ENCODE data around the gene CCDC17.

Gene CCDC17

GRCh38 chr1:45654540-45655280 is 30.9 kb upstream of the CCDC17 start:
- Histone ChIP-seq H3K9me3 (ENCODE audit: control insufficient read depth, insufficient read depth, low read depth, low read length) (no peaks in the 10 kb centered on the region), H3K4me1 (ENCODE audit: control insufficient read depth, insufficient read depth, low read length) (no peaks in the 10 kb centered on the region), H3K9ac (ENCODE audit: low read length) (no peak overlapping the region), H3K27ac (ENCODE audit: low read depth, low read length) (no peak overlapping the region), H3K36me3 (ENCODE audit: control insufficient read depth, insufficient read depth, low read length) (peaks cover 100% of the 10 kb centered on the region), H3K4me3 (ENCODE audit: low read depth, low read length) (no peak overlapping the region), H3K27me3 (ENCODE audit: control insufficient read depth, insufficient read depth, low read length) (no peaks in the 10 kb centered on the region)

GRCh38 chr1:45647248-45648021 is 23.6 kb upstream of the CCDC17 start:
- no peaks in the 10 kb centered on the region for H3K4me1 ChIP-seq (ENCODE audit: control insufficient read depth, insufficient read depth, low read length)
- no peak overlapping the region for H3K9ac ChIP-seq (ENCODE audit: low read length)
- no peaks in the 10 kb centered on the region for H3K9me3 ChIP-seq (ENCODE audit: control insufficient read depth, insufficient read depth, low read depth, low read length)
- no peak overlapping the region for H3K4me3 ChIP-seq (ENCODE audit: low read depth, low read length)
- peaks cover 89% of the 10 kb centered on the region for H3K36me3 ChIP-seq (ENCODE audit: control insufficient read depth, insufficient read depth, low read length)
- no peak overlapping the region for H3K27ac ChIP-seq (ENCODE audit: low read depth, low read length)
- H3K27me3 ChIP-seq (ENCODE audit: control insufficient read depth, insufficient read depth, low read length): no peaks in the 10 kb centered on the region

- no peak overlapping the region for H3K27ac ChIP-seq (ENCODE audit: low read depth, low read length)
- H3K27me3 ChIP-seq (ENCODE audit: control insufficient read depth, insufficient read depth, low read length): no peaks in the 10 kb centered on the region
- H3K9me3 ChIP-seq (ENCODE audit: control insufficient read depth, insufficient read depth, low read depth, low read length): no peaks in the 10 kb centered on the region
- H3K4me1 ChIP-seq (ENCODE audit: control insufficient read depth, insufficient read depth, low read length): no peaks in the 10 kb centered on the region
- H3K36me3 ChIP-seq (ENCODE audit: control insufficient read depth, insufficient read depth, low read length): peaks cover 89% of the 10 kb centered on the region
- H3K4me3 ChIP-seq (ENCODE audit: low read depth, low read length): no peak overlapping the region
- H3K9ac ChIP-seq (ENCODE audit: low read length): no peak overlapping the region
Observed at GRCh38 chr1:45644661-45645060, 20.8 kb upstream of the CCDC17 start.

GRCh38 chr1:45643978-45644377 is 20.1 kb upstream of the CCDC17 start:
- H3K4me3 ChIP-seq (ENCODE audit: low read depth, low read length): no peak overlapping the region
- H3K27ac ChIP-seq (ENCODE audit: low read depth, low read length): no peak overlapping the region
- H3K4me1 ChIP-seq (ENCODE audit: control insufficient read depth, insufficient read depth, low read length): no peaks in the 10 kb centered on the region
- no peak overlapping the region for H3K9ac ChIP-seq (ENCODE audit: low read length)
- H3K9me3 ChIP-seq (ENCODE audit: control insufficient read depth, insufficient read depth, low read depth, low read length): no peaks in the 10 kb centered on the region
- H3K27me3 ChIP-seq (ENCODE audit: control insufficient read depth, insufficient read depth, low read length): no peaks in the 10 kb centered on the region
- peaks cover 87% of the 10 kb centered on the region for H3K36me3 ChIP-seq (ENCODE audit: control insufficient read depth, insufficient read depth, low read length)

- Histone ChIP-seq H3K27ac (ENCODE audit: low read depth, low read length) (no peak overlapping the region), H3K4me1 (ENCODE audit: control insufficient read depth, insufficient read depth, low read length) (no peaks in the 10 kb centered on the region), H3K27me3 (ENCODE audit: control insufficient read depth, insufficient read depth, low read length) (no peaks in the 10 kb centered on the region), H3K36me3 (ENCODE audit: control insufficient read depth, insufficient read depth, low read length) (peaks cover 88% of the 10 kb centered on the region), H3K4me3 (ENCODE audit: low read depth, low read length) (no peak overlapping the region), H3K9me3 (ENCODE audit: control insufficient read depth, insufficient read depth, low read depth, low read length) (no peaks in the 10 kb centered on the region), H3K9ac (ENCODE audit: low read length) (no peak overlapping the region)
Observed at GRCh38 chr1:45643321-45643720, 19.5 kb upstream of the CCDC17 start.

- no peak overlapping the region for H3K9ac ChIP-seq (ENCODE audit: low read length)
Observed at GRCh38 chr1:45640293-45640692, 16.4 kb upstream of the CCDC17 start.

GRCh38 chr1:45635211-45635610 is 11.4 kb upstream of the CCDC17 start:
- H3K9ac ChIP-seq (ENCODE audit: low read length): no peak overlapping the region
- no peak overlapping the region for H3K27ac ChIP-seq (ENCODE audit: low read depth, low read length)
- no peaks in the 10 kb centered on the region for H3K27me3 ChIP-seq (ENCODE audit: control insufficient read depth, insufficient read depth, low read length)
- H3K4me3 ChIP-seq (ENCODE audit: low read depth, low read length): no peak overlapping the region
- H3K36me3 ChIP-seq (ENCODE audit: control insufficient read depth, insufficient read depth, low read length): peaks cover 98% of the 10 kb centered on the region
- H3K4me1 ChIP-seq (ENCODE audit: control insufficient read depth, insufficient read depth, low read length): no peaks in the 10 kb centered on the region
- H3K9me3 ChIP-seq (ENCODE audit: control insufficient read depth, insufficient read depth, low read depth, low read length): no peaks in the 10 kb centered on the region

More at GRCh38 chr1:45640293-45640692, 16.4 kb upstream of the CCDC17 start:
- no peak overlapping the region for H3K27ac ChIP-seq (ENCODE audit: low read depth, low read length)
- H3K27me3 ChIP-seq (ENCODE audit: control insufficient read depth, insufficient read depth, low read length): no peaks in the 10 kb centered on the region
- H3K9me3 ChIP-seq (ENCODE audit: control insufficient read depth, insufficient read depth, low read depth, low read length): no peaks in the 10 kb centered on the region
- no peaks in the 10 kb centered on the region for H3K4me1 ChIP-seq (ENCODE audit: control insufficient read depth, insufficient read depth, low read length)
- H3K4me3 ChIP-seq (ENCODE audit: low read depth, low read length): no peak overlapping the region
- H3K36me3 ChIP-seq (ENCODE audit: control insufficient read depth, insufficient read depth, low read length): peaks cover 97% of the 10 kb centered on the region

GRCh38 chr1:45630429-45630828 is 6.6 kb upstream of the CCDC17 start:
- Histone ChIP-seq H3K9me3 (ENCODE audit: control insufficient read depth, insufficient read depth, low read depth, low read length) (no peaks in the 10 kb centered on the region), H3K27me3 (ENCODE audit: control insufficient read depth, insufficient read depth, low read length) (no peaks in the 10 kb centered on the region), H3K36me3 (ENCODE audit: control insufficient read depth, insufficient read depth, low read length) (peaks cover 93% of the 10 kb centered on the region), H3K4me1 (ENCODE audit: control insufficient read depth, insufficient read depth, low read length) (no peaks in the 10 kb centered on the region), H3K27ac (ENCODE audit: low read depth, low read length) (no peak overlapping the region), H3K9ac (ENCODE audit: low read length) (no peak overlapping the region), H3K4me3 (ENCODE audit: low read depth, low read length) (no peak overlapping the region)

- Histone ChIP-seq H3K9ac (ENCODE audit: low read length) (no peak overlapping the region), H3K9me3 (ENCODE audit: control insufficient read depth, insufficient read depth, low read depth, low read length) (no peaks in the 10 kb centered on the region), H3K27me3 (ENCODE audit: control insufficient read depth, insufficient read depth, low read length) (no peaks in the 10 kb centered on the region), H3K36me3 (ENCODE audit: control insufficient read depth, insufficient read depth, low read length) (peaks cover 83% of the 10 kb centered on the region), H3K4me3 (ENCODE audit: low read depth, low read length) (no peak overlapping the region), H3K4me1 (ENCODE audit: control insufficient read depth, insufficient read depth, low read length) (no peaks in the 10 kb centered on the region), H3K27ac (ENCODE audit: low read depth, low read length) (no peak overlapping the region)
Observed at GRCh38 chr1:45629035-45629434, 5.2 kb upstream of the CCDC17 start.

GRCh38 chr1:45622524-45623394 is 1.1 kb downstream of the CCDC17 start:
- H3K36me3 ChIP-seq (ENCODE audit: control insufficient read depth, insufficient read depth, low read length): peaks cover 62% of the 10 kb centered on the region
- H3K4me1 ChIP-seq (ENCODE audit: control insufficient read depth, insufficient read depth, low read length): no peaks in the 10 kb centered on the region
- no peaks in the 10 kb centered on the region for H3K27me3 ChIP-seq (ENCODE audit: control insufficient read depth, insufficient read depth, low read length)
- no peak overlapping the region for H3K27ac ChIP-seq (ENCODE audit: low read depth, low read length)
- H3K9ac ChIP-seq (ENCODE audit: low read length): no peak overlapping the region
- no peaks in the 10 kb centered on the region for H3K9me3 ChIP-seq (ENCODE audit: control insufficient read depth, insufficient read depth, low read depth, low read length)
- H3K4me3 ChIP-seq (ENCODE audit: low read depth, low read length): no peak overlapping the region

All from HUES6 (cell line).